Pons (tissue), 1 donor: ENCODE measurements around the gene SLC45A3.

Source experiments
- DNase-seq: peaks from one replicate; pipeline ENCODE4 v3.0.0-alpha.2; 2016; ENCODE audit warnings: low spot score

The SLC45A3 gene

GRCh38 chr1:205700865-205701401 is 20.6 kb upstream of the SLC45A3 start:
- no peak for DNase-seq

DNA sequence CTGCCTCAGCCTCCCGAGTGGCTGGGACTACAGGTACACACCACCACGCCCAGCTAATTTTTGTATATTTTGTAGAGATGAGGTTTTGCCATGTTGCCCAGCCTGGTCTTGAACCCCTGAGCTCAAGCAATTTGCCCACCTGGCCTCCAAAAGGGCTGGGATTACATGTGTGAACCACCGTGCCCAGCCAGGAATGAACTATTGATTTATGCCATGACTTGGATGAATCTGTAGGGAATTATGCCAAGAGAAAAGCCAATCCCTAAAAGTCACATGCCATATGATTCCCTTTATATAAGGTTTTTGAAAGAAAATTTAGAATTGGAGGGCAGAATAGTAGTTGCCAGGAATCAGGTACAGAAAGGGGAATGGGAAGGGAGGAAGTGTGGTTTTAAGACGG is 19.1 kb upstream of the SLC45A3 start:
- DNase-seq = no peak

DNA sequence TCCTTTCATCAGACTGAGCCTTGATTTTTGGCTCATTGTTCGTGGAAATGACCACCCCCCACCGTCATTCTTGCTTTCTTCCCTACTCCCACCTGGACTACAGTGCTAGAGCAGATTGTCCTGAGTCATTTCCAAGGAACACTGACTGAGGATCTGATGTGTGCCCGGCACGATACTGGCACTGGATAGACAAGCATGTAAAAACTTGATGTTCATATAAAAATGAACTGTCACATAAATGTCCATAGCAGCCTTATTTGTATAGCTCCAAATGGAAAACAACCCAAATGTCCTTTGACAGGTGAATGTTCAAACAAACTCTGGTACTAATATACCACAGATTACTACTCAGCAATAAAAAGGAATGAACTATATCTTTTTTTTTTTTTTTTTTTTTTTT is 18.6 kb upstream of the SLC45A3 start:
- no peak for DNase-seq

- no peak for DNase-seq
These were observed 13.2 kb upstream of the SLC45A3 start for GRCh38 chr1:205693421-205693991.

- DNase-seq = no peak
These were observed 12.1 kb upstream of the SLC45A3 start for GRCh38 chr1:205692423-205692822.

GRCh38 chr1:205690122-205690756 is 9.9 kb upstream of the SLC45A3 start:
- DNase-seq = no peak

GRCh38 chr1:205689479-205689878 is 9.2 kb upstream of the SLC45A3 start:
- DNase-seq = no peak

DNA sequence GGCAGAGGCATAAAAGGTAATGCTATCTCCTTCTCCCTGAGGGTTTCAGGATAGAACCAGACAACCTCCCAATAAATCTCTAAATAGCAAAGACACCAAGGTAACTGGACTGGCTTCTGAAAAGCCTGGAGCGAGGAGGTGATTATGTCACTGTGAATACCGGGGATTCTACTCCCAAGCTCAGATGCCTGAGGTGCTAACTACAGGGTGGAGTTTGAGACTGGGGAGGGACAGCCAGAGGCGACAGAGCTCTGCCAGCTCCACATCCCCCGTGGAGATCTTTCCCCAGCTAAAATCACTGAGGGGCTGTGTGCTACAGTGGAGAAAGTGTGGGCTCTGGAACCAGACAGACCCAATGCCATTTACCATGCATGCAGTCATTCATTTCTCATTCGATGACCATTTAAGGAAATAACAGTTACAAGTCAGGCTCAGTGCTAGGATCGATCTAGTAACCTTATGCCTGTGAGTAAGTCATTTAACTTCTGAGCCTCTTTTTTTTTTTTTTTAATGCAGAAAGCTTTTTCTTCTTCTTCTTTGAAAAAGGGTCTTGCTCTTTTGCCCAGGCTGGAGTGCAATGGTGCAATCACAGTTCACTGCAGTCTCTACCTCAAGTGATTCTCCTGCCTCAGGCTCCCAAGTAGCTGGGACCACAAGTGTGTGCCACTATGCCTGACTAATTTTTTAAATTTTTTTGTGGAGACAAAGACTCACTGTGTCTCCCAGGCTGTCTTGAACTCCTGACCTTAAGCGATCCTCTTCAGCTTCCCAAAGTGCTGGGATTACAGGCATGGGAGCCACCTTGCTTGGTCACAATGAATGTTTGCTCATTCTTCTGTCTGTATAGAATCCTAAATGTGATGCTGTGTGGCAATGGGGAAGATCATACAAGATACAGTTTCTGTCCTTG is 8.1 kb upstream of the SLC45A3 start:
- no peak for DNase-seq

DNA sequence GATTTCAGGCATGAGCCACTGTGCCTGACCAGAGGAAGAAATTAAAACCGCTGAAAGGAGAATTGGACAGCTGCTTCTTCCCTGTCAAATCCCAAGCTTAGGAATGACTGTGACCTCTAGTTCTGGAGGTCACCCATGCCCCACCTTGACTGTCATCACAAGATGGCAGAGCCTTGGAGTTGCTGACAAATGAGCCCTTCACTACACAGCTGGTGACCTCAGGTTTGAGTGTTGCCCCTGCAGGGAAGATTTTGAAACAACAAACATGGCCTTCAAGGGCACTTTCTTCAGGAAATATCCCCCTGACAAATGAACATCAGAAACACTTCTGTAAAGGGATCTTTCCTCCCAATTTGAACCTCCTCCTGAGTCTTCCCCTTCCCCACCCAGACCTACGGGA is 6.9 kb upstream of the SLC45A3 start:
- no peak for DNase-seq

DNA sequence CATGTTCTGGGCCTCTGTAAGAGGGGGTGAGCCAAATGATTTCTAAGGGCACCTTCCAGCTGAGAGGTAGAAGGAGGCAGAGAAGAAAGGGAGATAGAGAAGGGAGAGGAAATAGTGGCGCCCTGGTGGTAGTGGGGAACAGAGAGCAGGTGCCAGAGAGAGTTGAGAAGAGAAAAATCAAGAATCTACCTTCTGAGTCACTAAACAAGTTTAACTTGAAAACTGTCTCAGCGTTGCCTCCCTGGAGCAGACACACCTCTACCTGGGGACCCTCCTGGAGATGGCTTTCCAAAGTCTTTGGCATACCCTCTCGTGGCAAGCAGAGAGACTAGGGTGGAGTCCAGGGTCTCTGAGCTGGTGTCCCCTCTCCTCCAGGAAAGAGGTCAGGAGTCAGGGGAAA is 1.1 kb upstream of the SLC45A3 start:
- DNase-seq = no peak

DNA sequence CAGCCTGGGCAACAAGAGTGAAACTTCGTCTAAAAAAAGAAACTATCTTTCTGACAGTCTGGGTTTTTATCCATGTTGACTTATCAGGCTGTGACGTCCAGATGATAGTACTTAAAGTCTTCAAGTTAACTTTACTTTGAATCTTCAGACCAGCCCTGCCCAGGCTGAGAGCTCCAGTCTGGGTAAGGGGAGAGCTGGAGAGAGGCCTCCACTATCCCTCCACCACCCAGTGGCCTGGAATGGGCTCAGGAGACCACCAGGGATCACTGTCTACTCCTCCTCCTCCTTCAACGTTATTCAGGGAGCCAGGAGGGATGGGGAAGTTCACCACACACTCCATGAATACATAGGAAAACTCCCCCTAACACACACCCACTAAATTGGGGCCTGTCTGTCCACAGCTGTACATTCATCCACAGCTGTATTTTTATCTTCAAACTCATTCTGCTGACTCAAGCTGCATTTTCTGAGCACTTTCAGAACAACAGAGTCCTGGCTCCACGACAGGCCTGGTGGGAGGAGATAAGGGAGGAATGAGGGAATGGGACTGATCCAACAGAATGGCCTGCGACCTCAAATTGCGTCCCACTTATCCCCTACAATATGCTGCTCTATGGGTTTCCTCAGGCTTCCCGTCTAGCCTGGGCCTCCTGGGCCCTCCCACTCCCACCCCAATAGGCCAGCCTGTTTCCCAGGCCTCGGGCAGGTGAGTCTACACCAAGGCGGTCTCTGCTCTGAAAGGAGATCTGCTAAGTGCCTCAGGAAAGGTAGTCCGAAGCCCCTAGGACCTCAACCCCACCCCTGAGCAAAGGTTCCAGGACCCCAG is 1.8 kb downstream of the SLC45A3 start:
- DNase-seq = no peak

DNA sequence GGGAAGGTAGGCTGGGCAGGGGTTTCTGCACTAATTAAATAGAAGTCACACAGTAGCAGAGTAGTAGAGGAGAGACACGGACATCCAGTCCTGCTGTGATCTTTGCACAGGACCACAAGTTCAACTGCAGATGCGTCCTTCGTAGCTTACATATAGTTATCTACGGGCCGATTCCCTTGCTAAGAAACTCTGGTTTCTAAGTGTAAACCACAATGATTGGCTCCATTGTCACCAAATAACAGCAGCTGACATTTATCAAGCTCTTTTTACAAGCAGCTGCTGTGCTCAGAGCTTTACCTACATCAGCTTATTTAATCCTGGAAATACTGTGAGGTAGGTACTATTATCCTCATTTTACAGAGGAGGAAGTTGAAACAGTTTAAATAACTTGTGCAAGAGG is 3.1 kb downstream of the SLC45A3 start:
- DNase-seq = peak; percentile 77

GRCh38 chr1:205676597-205676996 is 3.7 kb downstream of the SLC45A3 start:
- peak; percentile 99 for DNase-seq

DNA sequence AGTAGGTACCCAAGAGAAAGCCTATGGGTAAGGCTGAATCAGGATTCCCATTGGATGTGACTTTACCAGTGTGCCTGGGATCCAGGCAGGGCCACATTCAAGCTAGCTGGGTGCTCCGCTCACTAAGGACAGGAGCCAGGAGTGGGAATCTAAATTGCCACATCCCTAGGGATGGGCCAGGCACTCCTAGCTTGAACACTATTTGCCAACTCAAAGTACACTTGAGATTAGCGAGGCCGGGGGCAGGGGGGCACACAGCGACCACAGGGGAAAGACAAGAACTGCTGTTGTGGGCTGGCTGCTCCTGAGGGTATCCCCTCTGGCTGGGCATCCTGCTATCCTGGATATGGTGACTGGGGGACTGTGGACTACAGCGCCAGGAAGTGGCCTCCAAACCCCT is 4.3 kb downstream of the SLC45A3 start:
- DNase-seq = no peak

- DNase-seq = no peak
These were observed 5.1 kb downstream of the SLC45A3 start for GRCh38 chr1:205675247-205675646.

- no peak for DNase-seq
These were observed 7.3 kb downstream of the SLC45A3 start for GRCh38 chr1:205672970-205673369.

- no peak for DNase-seq
These were observed 7.9 kb downstream of the SLC45A3 start for GRCh38 chr1:205672395-205672889.

DNA sequence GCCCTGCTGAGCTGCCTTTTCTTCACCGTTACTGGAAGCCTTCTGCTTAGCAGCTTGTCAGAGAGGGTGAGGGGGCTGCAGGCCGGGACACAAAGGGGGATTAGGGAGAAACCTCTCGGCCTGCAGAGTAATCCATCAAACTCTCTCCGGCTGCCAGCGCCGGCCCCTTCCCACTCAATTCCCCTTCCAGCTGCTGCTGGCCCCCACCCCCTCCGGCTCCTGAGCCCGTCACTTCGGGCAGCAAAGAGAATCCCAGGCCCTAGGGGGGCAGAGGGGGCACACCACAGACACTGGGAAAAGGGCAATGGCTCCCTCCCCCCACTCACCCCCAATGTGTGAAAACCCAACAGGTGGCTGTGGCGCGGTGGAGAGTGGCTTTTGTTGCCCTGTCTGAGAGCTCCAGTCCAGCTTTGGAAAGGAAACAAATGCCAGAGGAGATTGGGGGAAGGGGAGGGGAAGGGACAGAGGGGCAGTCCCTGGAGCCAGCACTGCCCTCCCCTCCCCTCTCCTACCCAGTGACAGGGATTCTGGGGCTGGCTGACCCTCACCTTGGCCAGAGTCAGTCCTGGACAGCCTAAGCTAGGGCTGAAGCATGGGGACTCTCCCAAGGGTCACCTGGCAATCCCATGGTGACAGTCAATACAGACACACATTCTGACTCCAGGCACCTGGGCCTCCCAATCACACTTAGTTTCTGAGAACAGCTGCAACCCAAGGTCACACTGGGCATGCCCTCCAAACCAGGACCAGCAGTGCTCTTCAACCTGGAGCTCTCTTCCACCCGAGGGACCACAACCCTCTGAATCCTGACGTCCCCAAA is 9.5 kb downstream of the SLC45A3 start:
- DNase-seq = no peak

GRCh38 chr1:205670150-205670446 is 10.2 kb downstream of the SLC45A3 start:
- DNase-seq = peak; percentile 78

DNA sequence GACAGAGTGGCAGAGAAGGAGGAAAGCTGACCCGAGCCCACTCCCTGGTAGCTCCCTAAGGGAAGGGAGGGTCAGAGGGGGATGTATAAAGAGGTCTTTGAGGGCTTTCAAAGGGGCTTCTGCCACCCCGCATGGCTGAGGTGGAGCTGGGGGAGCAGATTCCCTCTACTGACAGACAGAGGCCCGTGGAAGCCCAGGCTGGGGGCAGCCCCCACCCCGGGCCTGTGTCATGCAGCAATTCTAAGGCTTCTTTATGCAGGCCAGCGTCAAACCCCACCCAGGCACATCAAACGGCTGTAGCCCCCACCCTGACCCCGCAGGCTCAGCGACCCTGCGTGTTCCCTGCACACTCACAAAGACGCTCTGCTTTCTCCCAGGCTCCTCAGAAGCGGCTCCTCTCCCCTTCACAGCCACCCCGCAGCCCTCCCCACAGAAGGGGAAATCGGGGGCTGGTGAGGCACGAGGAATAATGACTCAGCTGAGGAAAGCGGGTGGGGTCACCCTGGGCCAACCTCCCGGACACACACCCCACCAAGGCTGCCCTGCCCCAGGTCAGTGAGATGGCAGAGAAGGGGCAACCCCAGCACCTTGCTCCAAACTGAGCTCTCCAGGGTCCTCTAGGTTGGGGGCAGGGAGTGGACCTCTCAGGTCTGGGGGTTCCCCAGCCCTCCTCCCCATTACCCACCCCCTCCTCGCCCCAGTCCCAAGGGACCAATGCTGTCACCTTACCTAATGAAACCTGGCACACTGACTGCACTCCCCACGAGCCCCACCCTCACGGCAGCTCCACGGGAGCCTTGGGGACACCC is 10.8 kb downstream of the SLC45A3 start:
- peak; percentile 64 for DNase-seq
